ENCODE results near the gene KREMEN2. TPM values are rescaled to one million over a fixed set of nuclear protein-coding genes. Genes with fewer than 3 reads are reported as not detected.
A peak's percentile ranks its signal among the peaks of the same experiment; 100 is the strongest.
"Not testable (repeated sequence)": the region's sequence is repeated elsewhere in the genome, so short reads cannot be mapped to it uniquely, and the experiment has no call there.

The KREMEN2 gene, protein sequence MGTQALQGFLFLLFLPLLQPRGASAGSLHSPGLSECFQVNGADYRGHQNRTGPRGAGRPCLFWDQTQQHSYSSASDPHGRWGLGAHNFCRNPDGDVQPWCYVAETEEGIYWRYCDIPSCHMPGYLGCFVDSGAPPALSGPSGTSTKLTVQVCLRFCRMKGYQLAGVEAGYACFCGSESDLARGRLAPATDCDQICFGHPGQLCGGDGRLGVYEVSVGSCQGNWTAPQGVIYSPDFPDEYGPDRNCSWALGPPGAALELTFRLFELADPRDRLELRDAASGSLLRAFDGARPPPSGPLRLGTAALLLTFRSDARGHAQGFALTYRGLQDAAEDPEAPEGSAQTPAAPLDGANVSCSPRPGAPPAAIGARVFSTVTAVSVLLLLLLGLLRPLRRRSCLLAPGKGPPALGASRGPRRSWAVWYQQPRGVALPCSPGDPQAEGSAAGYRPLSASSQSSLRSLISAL
- 16.9 and 22.7 TPM in 2 replicates for polyA plus RNA-seq (2014; cell fraction: cytosol; rRNA removed)
- 45.5 and 46.1 TPM in 2 replicates for polyA plus RNA-seq (2014; cell fraction: nucleus; rRNA removed)

- peak; percentile 96 for DNase-seq (ENCODE audit: low spot score)
Measured at GRCh38 chr16:2963723-2964474, at the start of gene KREMEN2. Gene KREMEN2 (plus strand): TSS chr16:2964275. CDS start chr16:2964521, 246 bp downstream.

DNA sequence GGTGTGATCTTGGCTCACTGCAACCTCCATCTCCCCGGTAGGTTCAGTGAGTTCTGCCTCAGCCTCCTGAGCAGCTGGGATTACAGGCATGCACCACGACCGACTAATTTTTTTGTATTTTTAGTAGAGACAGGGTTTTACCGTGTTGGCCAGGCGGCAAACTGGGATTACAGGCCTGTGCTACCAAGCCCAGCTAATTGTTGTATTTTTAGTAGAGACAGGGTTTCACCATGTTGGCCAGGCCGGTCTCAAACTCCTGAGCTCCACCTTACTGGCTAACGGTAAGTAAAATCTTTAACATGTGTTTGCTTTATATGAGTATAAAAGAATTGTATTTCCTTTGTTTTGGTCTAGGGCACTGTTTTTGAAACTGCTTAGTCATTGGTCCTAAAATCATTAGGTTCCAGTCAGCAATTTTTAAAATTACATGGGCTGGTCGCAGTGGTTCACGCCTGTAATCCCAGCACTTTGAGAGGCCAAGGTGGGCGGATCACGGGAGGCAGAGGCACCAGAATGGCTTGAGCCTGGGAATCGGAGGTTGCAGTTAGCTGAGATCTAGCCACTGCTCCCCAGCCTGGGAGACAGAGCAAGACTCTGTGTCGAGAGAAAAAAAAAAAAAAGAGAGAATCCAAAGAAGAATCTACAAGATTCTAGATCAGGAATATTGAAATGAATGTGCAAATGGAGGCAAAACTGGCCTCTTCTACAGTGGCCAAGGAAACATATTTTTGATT is 48.7 kb upstream of the KREMEN2 start:
- DNase-seq (ENCODE audit: low spot score), result no peak

DNA sequence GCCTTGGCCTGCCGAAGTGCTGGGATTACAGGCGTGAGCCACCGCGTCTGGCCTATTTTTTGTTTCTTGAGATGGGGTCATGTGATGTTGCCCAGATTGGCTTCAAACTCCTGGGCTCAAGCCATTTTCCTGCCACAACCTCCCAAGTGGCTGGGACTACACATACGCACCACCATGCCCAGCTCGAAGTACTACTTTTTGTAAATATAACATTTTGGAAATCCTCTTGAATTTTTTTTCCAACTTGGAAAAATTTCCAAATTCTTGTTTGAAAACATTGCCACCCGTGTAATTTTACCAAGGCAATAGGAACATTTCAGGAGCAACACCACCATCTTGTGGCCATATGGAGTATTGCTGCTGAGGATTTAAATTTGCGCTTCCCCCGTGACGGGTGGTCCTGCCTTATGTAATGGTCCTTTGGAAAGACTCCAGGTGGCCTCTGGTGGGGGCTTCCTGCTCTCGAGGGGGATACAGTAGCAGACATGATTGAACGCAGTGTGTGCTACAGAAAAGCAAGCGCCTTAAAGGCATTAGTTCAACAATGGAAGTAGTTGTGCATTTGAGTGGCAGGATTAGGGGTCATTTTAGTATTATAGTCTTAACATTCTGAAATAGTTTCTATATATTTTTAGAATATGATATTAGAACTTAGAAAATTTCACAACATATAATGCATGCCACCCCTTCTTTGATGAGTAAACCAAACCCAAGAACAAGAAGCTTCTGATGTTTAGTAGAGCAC is 44.4 kb upstream of the KREMEN2 start:
- DNase-seq (ENCODE audit: low spot score), result peak; percentile 77

DNA sequence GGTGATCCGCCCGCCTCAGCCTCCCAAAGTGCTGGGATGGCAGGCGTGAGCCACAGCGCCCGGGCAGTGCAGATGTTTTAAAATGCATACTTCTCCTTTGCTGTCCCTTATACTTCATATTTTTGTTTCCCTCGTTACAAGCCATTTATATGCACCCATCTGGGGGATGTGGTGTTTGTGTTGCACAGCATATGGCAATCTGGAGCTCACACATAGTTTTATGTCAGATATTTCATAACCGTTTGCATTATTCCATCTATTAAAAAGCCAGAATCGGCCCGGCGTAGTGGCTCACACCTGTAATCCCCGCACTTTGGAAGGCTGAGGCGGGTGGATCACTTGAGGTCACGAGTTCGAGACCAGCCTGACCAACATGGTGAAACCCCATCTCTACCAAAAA is 40.6 kb upstream of the KREMEN2 start:
- no peak for DNase-seq (ENCODE audit: low spot score)

DNA sequence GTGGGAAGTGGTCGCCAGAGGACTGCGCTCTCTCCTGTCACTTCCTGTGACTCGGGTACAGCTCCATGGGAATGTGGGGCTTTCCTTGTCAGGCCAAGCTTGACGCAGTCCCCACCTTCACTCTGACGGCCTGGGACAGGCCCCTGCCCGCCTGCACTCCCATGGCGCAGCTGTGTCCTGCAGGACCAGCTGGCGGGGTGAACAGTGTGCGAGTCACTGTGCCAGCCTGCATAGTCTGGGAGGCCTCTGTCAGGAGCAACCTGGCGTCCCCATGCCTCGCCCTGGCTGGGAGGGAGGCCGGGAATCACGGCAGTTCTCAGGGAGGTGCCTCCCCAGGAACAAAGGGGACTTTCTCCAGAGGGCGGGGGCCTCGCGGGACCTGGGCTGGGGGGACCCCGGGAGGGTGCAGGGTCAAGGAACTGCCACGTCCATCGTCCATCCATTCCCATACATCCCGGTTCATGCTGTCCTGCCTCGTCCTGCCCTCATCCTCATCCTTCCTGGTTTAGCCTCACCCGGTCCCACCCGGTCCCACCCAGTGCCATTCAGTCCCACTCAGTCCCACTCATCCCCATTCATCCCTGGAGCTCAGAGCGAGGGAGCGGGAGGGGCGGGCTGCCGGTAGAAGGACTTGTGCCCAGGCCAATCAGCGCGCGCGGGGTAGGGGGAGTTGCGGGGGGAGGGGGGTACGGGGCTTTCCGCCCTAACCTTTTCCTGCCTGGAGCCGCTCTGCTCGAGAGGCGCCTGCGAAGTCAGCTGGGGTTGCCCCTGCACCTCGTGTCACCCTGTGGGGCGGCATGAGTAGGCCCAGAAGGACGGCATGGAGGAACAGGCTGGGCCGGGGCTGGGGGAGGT is 38.9 kb upstream of the KREMEN2 start:
- no peak for DNase-seq (ENCODE audit: low spot score)

DNA sequence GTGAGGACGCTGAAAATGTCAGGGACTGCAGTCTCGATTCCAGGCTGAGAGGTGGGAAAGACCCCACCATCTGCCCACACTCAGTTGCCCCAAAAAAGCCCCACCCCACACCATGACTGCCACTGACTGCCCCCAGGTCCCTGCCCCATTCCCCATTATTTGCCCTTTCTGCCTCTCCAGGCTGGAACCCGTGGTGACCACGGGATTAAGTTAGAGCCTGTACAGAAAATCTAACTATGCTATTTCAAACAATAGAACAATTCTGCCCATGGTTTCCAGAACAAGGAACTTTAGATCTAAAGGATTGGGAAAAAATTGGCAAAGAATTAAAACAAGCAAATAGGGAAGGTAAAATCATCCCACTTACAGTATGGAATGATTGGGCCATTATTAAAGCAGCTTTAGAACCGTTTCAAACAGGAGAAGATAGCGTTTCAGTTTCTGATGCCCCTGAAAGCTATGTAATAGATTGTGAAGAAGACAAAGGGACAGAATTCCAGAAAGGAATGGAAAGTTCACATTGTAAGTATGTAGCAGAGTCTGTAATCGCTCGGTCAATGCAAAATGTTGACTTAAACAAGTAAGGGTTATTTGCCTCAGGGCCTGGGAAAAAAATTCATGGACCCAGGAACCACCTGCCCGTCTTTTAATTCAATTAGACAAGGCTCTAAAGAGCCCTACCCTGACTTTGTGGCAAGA is 38.0 kb upstream of the KREMEN2 start:
- no peak for DNase-seq (ENCODE audit: low spot score)

DNA sequence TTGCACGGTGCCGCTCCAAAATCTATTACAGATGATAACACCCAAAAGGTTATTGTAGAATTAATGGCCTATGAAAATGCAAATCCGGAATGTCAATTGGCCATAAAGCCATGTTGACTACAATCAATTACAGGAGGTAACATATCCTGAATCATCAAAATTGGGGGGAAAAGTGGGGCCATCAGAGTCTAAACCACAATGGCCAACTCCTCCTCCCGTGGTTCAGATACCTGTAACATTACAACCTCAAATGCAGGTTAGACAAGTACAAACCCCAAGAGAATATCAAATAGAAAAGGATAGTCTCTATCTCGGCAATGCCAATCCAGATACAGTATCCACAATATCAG is 37.5 kb upstream of the KREMEN2 start:
- DNase-seq (ENCODE audit: low spot score), result no peak

DNA sequence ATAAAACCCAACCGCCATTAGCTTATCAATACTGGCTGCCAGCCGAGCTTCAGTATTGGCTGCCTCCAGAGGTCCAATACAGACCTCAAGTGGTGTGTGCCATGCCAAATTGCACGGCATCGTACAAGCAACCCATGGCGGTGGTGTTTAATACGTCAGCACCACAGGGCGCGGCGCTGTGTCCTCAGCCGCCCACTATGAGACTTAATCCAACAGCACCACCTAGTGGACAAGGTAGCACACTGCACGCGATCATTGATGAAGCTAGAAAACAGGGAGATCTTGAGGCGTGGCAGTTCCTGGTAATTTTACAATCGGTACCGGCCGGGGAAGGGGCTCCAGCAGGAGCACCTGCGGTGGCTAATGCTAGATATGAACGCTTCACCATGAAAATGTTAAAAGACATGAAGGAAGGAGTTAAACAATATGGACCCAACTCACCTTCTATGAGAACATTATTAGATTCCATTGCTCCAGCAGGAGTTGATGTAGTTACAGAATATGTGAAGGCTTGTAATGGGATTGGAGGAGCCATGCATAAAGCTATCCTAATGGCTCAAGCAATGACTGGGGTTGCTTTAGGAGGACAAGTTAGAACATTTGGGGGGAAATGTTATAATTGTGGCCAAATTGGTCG is 36.9 kb upstream of the KREMEN2 start:
- DNase-seq (ENCODE audit: low spot score), result peak; percentile 86

DNA sequence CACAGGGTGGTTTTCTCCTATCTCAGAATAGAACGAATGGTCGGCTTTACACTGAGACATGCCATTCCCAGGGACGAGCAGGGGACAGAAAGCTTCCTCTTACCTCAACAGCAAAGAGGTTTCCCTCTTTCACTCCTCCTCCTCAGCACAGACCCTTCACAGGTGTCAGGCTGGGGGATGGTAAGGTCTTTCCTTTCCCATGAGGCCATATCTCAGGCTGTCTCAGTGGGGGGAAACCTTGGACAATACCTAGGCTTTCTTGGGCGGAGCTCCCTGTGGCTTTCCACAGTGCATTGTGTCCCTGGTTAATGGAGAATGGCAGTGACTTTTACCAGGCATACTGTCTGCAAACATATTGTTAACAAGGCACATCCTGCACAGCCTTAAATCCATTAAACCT is 35.9 kb upstream of the KREMEN2 start:
- DNase-seq (ENCODE audit: low spot score), result not testable (repeated sequence)

DNA sequence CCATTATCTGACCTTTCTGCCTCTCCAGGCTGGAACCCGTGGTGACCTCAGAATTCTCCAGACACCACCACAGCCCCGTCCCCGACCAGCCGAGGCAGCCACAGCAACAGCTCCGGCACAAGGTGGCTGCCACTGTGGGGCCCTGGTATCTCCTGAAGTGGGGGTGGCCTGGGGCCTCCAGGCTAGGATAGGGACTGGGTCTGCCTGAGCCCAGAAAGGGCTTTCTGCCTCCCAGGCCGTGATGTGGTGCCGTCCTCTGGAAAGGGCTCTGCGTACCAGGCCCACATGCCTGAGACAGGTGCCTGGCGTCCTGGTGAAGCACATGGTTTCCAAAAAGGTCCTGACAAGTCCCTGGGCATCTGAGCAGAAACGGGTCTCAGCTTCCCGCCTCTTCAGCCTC is 35.3 kb upstream of the KREMEN2 start:
- DNase-seq (ENCODE audit: low spot score), result no peak

DNA sequence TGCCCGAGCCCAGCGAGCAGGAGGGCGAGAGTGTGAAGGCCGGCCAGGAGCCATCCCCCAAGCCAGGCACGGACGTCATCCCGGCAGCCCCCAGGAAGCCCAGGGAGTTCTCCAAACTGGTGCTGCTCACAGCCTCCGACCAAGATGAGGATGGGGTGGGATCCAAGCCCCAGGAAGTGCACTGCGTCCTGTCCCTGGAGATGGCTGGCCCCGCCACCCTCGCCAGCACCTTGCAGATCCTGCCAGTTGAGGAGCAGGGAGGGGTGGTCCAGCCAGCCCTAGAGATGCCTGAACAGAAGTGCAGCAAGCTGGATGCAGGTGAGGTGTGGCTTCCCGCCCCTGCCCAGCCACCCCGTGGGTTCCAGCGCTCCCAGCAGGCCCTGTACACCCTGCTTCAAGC is 34.4 kb upstream of the KREMEN2 start:
- DNase-seq (ENCODE audit: low spot score), result no peak

DNA sequence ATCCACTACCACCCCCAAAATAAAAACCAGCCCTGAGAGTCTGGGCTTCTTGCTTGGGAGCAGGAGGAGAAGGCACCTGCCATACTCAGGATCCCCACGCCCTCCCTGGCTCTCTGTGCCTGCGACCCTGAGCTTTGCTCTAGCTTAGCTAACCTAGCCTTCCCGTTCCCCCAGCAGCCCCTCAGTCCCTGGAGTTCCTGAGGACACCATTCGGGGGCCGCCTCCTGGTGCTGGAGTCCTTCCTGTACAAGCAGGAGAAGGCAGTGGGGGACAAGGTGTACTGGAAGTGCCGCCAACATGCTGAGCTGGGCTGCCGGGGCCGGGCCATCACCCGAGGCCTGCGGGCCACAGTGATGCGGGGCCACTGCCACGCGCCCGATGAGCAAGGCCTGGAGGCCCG is 33.8 kb upstream of the KREMEN2 start:
- no peak for DNase-seq (ENCODE audit: low spot score)

- DNase-seq (ENCODE audit: low spot score), result not testable (repeated sequence)
Measured at GRCh38 chr16:2931231-2931914, 32.7 kb upstream of the KREMEN2 start.

DNA sequence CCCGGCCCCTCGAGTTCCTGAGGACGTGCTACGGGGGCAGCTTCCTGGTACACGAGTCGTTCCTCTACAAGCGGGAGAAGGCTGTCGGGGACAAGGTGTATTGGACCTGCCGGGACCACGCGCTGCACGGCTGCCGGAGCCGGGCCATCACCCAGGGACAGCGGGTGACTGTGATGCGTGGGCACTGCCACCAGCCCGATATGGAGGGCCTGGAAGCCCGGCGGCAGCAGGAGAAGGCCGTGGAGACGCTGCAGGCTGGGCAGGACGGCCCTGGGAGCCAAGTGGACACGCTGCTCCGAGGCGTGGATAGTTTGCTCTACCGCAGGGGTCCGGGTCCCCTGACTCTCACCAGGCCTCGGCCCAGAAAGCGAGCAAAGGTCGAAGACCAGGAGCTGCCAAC is 30.9 kb upstream of the KREMEN2 start:
- DNase-seq (ENCODE audit: low spot score), result no peak

GRCh38 chr16:2933701-2934100 is 30.4 kb upstream of the KREMEN2 start:
- no peak for DNase-seq (ENCODE audit: low spot score)

- DNase-seq (ENCODE audit: low spot score), result no peak
Measured at GRCh38 chr16:2934450-2934849, 29.6 kb upstream of the KREMEN2 start.

GRCh38 chr16:2936436-2937011 is 27.6 kb upstream of the KREMEN2 start:
- DNase-seq (ENCODE audit: low spot score), result no peak

GRCh38 chr16:2937170-2937569 is 26.9 kb upstream of the KREMEN2 start:
- DNase-seq (ENCODE audit: low spot score), result no peak
